ENCODE measurements around the gene ELOA.

GRCh38 chr1:23800400-23801337, 57.4 kb downstream of the ELOA start, which contains the start of gene GALE:
- TF ChIP-seq, protein P1, sequence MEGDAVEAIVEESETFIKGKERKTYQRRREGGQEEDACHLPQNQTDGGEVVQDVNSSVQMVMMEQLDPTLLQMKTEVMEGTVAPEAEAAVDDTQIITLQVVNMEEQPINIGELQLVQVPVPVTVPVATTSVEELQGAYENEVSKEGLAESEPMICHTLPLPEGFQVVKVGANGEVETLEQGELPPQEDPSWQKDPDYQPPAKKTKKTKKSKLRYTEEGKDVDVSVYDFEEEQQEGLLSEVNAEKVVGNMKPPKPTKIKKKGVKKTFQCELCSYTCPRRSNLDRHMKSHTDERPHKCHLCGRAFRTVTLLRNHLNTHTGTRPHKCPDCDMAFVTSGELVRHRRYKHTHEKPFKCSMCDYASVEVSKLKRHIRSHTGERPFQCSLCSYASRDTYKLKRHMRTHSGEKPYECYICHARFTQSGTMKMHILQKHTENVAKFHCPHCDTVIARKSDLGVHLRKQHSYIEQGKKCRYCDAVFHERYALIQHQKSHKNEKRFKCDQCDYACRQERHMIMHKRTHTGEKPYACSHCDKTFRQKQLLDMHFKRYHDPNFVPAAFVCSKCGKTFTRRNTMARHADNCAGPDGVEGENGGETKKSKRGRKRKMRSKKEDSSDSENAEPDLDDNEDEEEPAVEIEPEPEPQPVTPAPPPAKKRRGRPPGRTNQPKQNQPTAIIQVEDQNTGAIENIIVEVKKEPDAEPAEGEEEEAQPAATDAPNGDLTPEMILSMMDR (IDR thresholded peaks at IDR 0.05), result no peak
- TF ChIP-seq EZH2 (IDR thresholded peaks at IDR 0.05) (peak; percentile 41), EZH2phosphoT487 (IDR thresholded peaks at IDR 0.05) (peak; percentile 53)
